Esophagus (tissue), 2 donors: Measurements from ENCODE around the gene CPLX1. TPM values are rescaled to one million over a fixed set of nuclear protein-coding genes. Genes with fewer than 3 reads are reported as not detected.

Experiments used
- H3K27ac ChIP-seq, 2 donors: one replicate each; pipeline ENCODE4 v1.5.1; 2013; ENCODE audit warnings: low read depth in 2 of 2, mild to moderate bottlenecking in 2 of 2, inconsistent platforms in 1 of 2, low read length in 1 of 2, moderate library complexity in 1 of 2
- H3K27me3 ChIP-seq, 2 donors: one replicate each; pipeline ENCODE4 v1.6.1; 2013; ENCODE audit warnings: low read length in 2 of 2, control low read depth in 1 of 2, mild to moderate bottlenecking in 1 of 2; ENCODE audit not compliant: insufficient read depth in 2 of 2, control insufficient read depth in 1 of 2
- H3K36me3 ChIP-seq, 2 donors: one replicate each; pipeline ENCODE4 v1.6.1; 2013; ENCODE audit warnings: low read length in 1 of 2; ENCODE audit not compliant: control insufficient read depth in 2 of 2, insufficient read depth in 2 of 2
- H3K4me1 ChIP-seq, 2 donors: one replicate each; pipeline ENCODE4 v1.6.1; 2013; ENCODE audit warnings: low read length in 1 of 2; ENCODE audit not compliant: control insufficient read depth in 2 of 2, insufficient read depth in 2 of 2
- H3K4me3 ChIP-seq, 2 donors: one replicate each; pipeline ENCODE4 v1.5.1; 2013; ENCODE audit warnings: low read length in 2 of 2, mild to moderate bottlenecking in 2 of 2, low read depth in 1 of 2, moderate library complexity in 1 of 2
- H3K9me3 ChIP-seq, 2 donors: one replicate each; pipeline ENCODE4 v1.6.1; 2013; ENCODE audit warnings: mild to moderate bottlenecking in 2 of 2, low read depth in 1 of 2, low read length in 1 of 2, moderate library complexity in 1 of 2; ENCODE audit not compliant: control insufficient read depth in 2 of 2, insufficient read depth in 1 of 2
- WGBS, 2 donors: extraction: QIAGEN DNeasy Blood & Tissue Kit; methylation state at CpG; one replicate each; pipeline ENCODE4 v1.1.7; 2013; 5-methylcytosine and 5-hydroxymethylcytosine counted together
- polyA plus RNA-seq, 2 donors: library from polyadenylated mRNA; stranded (reverse); fragments of 200-250 nt; gene quantifications; one replicate each; pipeline ENCODE4 v1.2.3, GENCODE V29; 2013
- donor health status: healthy with polysubstance abuse.
- donor health status: Bipolar disorder and iron deficiency.

CPLX1 gene
- polyA plus RNA-seq, 2 donors: 0.74 to 2.8 TPM

GRCh38 chr4:857461-857860 lies 31.5 kb upstream of the CPLX1 start:
- no peak overlapping the region for H3K4me3 ChIP-seq
- 96% methylated on average over 11 of the region's 11 CpGs for WGBS, 2 donors
- peaks cover 12 to 52% of the 10 kb centered on the region in 2 donors for H3K36me3 ChIP-seq
- H3K27ac ChIP-seq: no peak overlapping the region
- H3K4me1 ChIP-seq: no peaks in the 10 kb centered on the region
- H3K27me3 ChIP-seq: no peaks in the 10 kb centered on the region
- H3K9me3 ChIP-seq: no peaks in the 10 kb centered on the region

GRCh38 chr4:856225-856901 lies 30.4 kb upstream of the CPLX1 start:
- no peak overlapping the region for H3K27ac ChIP-seq
- peaks cover 12 to 54% of the 10 kb centered on the region in 2 donors for H3K36me3 ChIP-seq
- H3K9me3 ChIP-seq: no peaks in the 10 kb centered on the region
- H3K4me3 ChIP-seq: no peak overlapping the region
- 88 to 95% methylated on average over 3 of the region's 3 CpGs for whole genome bisulfite sequencing, 2 donors
- H3K4me1 ChIP-seq: no peaks in the 10 kb centered on the region
- no peaks in the 10 kb centered on the region for H3K27me3 ChIP-seq

GRCh38 chr4:855880-856224 lies 29.9 kb upstream of the CPLX1 start:
- Histone ChIP-seq H3K27ac (no peak overlapping the region), H3K36me3 (peaks cover 12 to 54% of the 10 kb centered on the region in 2 donors), H3K4me3 (no peak overlapping the region), H3K4me1 (no peaks in the 10 kb centered on the region), H3K27me3 (no peaks in the 10 kb centered on the region), H3K9me3 (no peaks in the 10 kb centered on the region)
- WGBS, 2 donors: 33 to 54% methylated on average over 1 of the region's 1 CpG

- Histone ChIP-seq H3K9me3 (no peaks in the 10 kb centered on the region), H3K4me1 (no peaks in the 10 kb centered on the region), H3K4me3 (no peak overlapping the region), H3K27me3 (no peaks in the 10 kb centered on the region), H3K36me3 (peaks cover 4 to 60% of the 10 kb centered on the region in 2 donors), H3K27ac (no peak overlapping the region)
- WGBS, 2 donors: 91 to 94% methylated on average over 11 of the region's 11 CpGs
Observed at GRCh38 chr4:854356-854755, 28.4 kb upstream of the CPLX1 start.

GRCh38 chr4:853416-853781 lies 27.5 kb upstream of the CPLX1 start:
- Histone ChIP-seq H3K4me1 (no peaks in the 10 kb centered on the region), H3K36me3 (peaks cover 0 to 57% of the 10 kb centered on the region in 2 donors), H3K4me3 (no peak overlapping the region), H3K27me3 (no peaks in the 10 kb centered on the region), H3K9me3 (no peaks in the 10 kb centered on the region), H3K27ac (no peak overlapping the region)
- 94 to 96% methylated on average over 33 of the region's 33 CpGs for WGBS, 2 donors

GRCh38 chr4:851701-852430 lies 25.9 kb upstream of the CPLX1 start:
- no peak overlapping the region for H3K27ac ChIP-seq
- no peak overlapping the region for H3K4me3 ChIP-seq
- H3K9me3 ChIP-seq: no peaks in the 10 kb centered on the region
- peaks cover 0 to 58% of the 10 kb centered on the region in 2 donors for H3K36me3 ChIP-seq
- no peaks in the 10 kb centered on the region for H3K4me1 ChIP-seq
- WGBS, 2 donors: 95 to 98% methylated on average over 32 to 33 of the region's 33 CpGs
- H3K27me3 ChIP-seq: no peaks in the 10 kb centered on the region

GRCh38 chr4:850323-850945 lies 24.5 kb upstream of the CPLX1 start:
- H3K27ac ChIP-seq: no peak overlapping the region
- 89 to 90% methylated on average over 18 of the region's 18 CpGs for WGBS, 2 donors
- no peaks in the 10 kb centered on the region for H3K4me1 ChIP-seq
- H3K9me3 ChIP-seq: no peaks in the 10 kb centered on the region
- peaks cover 0 to 54% of the 10 kb centered on the region in 2 donors for H3K36me3 ChIP-seq
- H3K27me3 ChIP-seq: no peaks in the 10 kb centered on the region
- no peak overlapping the region for H3K4me3 ChIP-seq

- no peak overlapping the region for H3K4me3 ChIP-seq
- H3K27ac ChIP-seq: no peak overlapping the region
- WGBS, 2 donors: 95% methylated on average over 48 to 50 of the region's 50 CpGs
- H3K36me3 ChIP-seq: peaks cover 0 to 52% of the 10 kb centered on the region in 2 donors
- H3K9me3 ChIP-seq: no peaks in the 10 kb centered on the region
- H3K4me1 ChIP-seq: no peaks in the 10 kb centered on the region
- H3K27me3 ChIP-seq: no peaks in the 10 kb centered on the region
Observed at GRCh38 chr4:849478-850175, 23.7 kb upstream of the CPLX1 start.

GRCh38 chr4:848803-849477 lies 23.0 kb upstream of the CPLX1 start:
- H3K27ac ChIP-seq: no peak overlapping the region
- no peaks in the 10 kb centered on the region for H3K4me1 ChIP-seq
- WGBS, 2 donors: 83 to 86% methylated on average over 24 to 27 of the region's 27 CpGs
- H3K9me3 ChIP-seq: no peaks in the 10 kb centered on the region
- H3K36me3 ChIP-seq: peaks cover 0 to 55% of the 10 kb centered on the region in 2 donors
- no peak overlapping the region for H3K4me3 ChIP-seq
- no peaks in the 10 kb centered on the region for H3K27me3 ChIP-seq
